Measurements from ENCODE around the gene CPT1A.

DNA sequence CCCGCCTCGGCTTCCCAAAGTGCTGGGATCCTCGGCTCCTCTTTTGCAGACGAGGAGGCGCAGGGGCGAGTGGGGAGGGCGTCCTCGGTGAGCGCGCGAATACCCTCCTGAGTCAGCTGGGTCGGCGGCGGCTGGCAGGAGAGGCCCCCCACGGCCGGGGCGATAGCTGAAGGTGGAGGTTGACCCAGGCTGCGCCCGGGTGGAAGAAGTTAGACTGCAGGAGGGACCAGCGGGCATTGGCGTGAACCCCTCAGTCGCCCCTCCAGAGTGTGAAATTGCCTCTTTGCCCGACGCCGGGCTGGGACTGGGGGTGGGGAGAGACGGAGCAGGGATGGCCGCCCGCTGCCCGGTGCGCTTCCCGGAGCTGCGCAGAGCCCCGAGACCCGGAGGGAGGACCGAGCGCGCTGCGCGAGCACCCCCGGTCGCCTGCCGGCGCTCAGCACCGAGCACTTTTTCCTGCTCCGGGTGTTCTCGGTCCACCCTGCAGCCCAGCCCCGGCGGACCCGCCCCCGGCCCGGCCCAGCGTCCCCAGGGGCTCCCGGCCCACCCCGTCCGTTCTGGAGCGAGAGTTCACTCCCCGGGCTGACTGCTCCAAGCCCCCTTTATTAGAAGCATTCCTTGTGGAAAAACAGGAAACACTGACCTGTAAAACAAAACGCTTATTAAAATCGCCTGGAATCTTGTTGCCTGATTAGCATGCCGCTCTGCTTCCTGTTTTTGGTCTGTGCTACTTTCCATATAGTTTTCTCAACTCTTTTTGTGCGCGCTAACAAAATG lies 13.7 kb upstream of the CPT1A start:
- TF ChIP-seq NFXL1 (IDR thresholded peaks at IDR 0.05; ENCODE audit: borderline replicate concordance) (no peak), CHD1 (IDR thresholded peaks at IDR 0.05; ENCODE audit: low read depth, low read length) (no peak), NFIC (IDR thresholded peaks at IDR 0.05; ENCODE audit: low read depth, low read length) (no peak), EP300 (IDR thresholded peaks at IDR 0.05; ENCODE audit: borderline replicate concordance in 1 of 2, control insufficient read depth in 1 of 2, low read depth in 2 of 2, low read length in 2 of 2) (no peak), SREBF2 (IDR thresholded peaks at IDR 0.05; ENCODE audit: low read length) (no peak), YY1 (IDR thresholded peaks at IDR 0.05; ENCODE audit: low read depth, low read length) (no peak), SUZ12 (IDR thresholded peaks at IDR 0.05; ENCODE audit: unreplicated experiment) (no peak)
- TF ChIP-seq, protein P1, sequence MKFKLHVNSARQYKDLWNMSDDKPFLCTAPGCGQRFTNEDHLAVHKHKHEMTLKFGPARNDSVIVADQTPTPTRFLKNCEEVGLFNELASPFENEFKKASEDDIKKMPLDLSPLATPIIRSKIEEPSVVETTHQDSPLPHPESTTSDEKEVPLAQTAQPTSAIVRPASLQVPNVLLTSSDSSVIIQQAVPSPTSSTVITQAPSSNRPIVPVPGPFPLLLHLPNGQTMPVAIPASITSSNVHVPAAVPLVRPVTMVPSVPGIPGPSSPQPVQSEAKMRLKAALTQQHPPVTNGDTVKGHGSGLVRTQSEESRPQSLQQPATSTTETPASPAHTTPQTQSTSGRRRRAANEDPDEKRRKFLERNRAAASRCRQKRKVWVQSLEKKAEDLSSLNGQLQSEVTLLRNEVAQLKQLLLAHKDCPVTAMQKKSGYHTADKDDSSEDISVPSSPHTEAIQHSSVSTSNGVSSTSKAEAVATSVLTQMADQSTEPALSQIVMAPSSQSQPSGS (IDR thresholded peaks at IDR 0.05; ENCODE audit: low read length), result no peak
